HG03064 (cell line): ENCODE results near the gene DMRTB1.
"Not testable (repeated sequence)": the region's sequence is repeated elsewhere in the genome, so short reads cannot be mapped to it uniquely, and the experiment has no call there.

Source experiments
- ATAC-seq: cut with Tn5 transposase; IDR thresholded peaks from one replicate; pipeline ENCODE4 v1.9.1; 2021; ENCODE audit warnings: low read depth; ENCODE audit not compliant: unreplicated experiment

Gene DMRTB1

DNA sequence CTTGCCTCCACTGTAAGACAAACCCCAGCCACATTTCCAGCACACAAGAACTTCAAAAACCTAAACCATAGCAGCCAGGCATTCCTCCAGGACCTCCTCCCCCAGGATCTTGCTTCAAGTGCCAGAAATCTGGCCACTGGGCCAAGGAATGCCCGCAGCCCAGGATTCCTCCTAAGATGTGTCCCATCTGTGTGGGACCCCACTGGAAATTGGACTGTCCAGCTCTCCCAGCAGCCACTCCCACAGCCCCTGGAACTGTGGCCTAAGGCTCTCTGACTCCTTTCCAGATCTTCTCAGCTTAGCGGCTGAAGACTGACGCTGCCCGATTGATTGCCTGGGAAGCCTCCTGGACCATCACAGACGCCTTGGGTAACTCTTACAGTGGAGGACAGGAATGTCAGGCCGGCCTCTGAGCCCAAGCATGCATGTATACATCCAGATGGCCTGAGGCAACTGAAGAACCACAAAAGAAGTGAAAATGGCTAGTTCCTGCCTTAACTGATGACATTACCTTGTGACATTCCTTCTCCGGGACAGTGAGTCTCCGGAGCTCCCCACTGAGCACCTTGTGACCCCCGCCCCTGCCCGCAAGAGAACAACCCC is 24.7 kb upstream of the DMRTB1 start:
- not testable (repeated sequence) for ATAC-seq

DNA sequence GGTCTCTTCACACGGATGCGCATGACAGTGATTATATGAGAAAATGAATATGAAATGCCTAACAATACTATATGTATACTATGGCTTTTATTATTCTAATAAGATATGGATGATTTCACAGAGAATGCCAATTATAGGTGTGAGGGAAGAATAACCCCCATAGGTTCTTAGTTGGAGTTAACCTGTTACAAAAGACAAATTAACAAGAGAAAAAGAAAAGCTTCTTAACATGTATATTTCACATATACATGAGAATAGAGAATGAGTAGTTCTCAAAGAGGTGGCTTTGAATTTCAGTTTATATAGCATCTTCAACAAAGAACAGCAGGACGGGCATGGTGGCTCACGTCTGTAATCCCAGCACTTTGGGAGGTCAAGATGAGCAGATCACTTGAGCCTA is 24.0 kb upstream of the DMRTB1 start:
- no peak for ATAC-seq

- no peak for ATAC-seq
Measured at GRCh38 chr1:53438427-53439336, 20.5 kb upstream of the DMRTB1 start.

DNA sequence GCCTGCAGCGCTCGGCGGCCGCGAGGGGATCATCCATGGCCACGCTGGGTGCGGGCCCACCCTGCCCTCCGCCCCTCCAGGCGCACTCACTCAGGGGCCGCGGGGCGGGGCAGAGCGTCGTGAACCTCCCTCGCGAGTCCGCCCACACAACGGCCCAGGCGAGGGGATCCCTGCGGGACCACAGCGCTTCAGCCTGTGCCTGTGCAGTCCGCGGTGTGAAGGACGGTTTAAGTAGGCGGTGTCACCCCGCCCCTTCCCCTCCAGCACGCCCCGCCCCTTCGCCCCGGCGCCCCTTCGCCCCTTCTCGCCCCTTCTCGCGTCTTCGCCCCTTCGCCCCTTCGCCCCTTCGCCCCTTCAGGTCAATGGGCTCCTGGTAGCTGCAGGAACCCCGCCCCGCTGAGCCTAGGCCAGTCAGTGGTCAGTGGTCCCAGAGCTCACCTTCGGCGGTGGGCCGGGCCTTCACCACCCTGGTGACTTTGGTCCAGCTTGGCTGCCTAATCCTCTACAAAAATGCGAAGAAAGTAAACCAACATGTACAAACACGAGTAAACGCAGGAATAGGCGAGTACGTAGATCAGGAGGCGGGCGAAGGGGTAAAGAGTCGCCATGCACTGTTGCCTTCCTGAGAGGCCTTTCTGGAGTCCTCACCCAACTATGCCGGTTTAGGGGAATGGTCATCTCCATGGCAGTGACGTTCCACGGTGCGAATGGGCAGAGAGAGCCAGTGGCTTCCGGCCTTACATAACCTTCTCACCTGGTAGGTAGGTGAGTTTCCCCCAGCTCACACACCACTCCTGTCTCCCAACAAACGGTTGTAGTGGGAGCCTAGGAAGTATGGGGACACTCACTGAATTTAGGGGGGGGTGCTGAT is 19.6 kb upstream of the DMRTB1 start:
- ATAC-seq: no peak

GRCh38 chr1:53440633-53441032 is 18.6 kb upstream of the DMRTB1 start:
- no peak for ATAC-seq

DNA sequence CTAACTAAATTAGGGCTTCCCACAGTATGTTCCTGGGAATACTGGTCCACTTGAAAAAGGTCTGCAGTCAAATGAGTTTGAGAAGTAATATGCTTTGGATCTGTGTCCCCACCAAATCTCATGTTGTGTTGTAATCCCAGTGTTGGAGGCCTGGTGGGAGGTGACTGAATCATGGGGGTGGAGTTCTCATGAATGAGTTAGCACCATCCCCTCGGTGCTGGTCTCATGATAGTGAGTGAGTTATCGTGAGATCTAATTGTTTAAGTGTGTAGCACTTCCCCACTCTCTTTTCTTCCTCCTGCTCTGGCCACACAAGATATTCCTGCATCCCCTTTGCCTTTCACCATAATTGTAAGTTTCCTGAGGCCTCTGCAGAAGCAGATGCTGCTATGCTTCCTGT is 16.9 kb upstream of the DMRTB1 start:
- no peak for ATAC-seq

DNA sequence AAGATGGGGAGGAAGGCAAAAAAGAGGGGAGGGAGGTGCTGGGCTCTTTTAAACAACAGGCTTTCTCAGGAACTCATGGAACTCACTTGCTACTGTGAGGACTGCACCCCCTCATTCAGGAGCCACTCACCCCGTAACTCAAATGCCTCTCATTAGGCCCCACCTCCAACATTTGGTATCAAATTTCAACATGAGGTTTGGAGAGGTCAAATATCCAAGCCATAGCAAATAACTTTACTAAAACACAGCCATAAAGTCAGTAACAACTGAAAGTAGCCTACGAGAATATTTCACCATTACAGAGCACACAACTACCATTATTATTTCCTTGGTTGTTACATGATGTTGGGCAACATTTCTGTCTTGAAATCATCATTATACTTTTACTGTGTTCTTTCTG is 13.1 kb upstream of the DMRTB1 start:
- no peak for ATAC-seq

DNA sequence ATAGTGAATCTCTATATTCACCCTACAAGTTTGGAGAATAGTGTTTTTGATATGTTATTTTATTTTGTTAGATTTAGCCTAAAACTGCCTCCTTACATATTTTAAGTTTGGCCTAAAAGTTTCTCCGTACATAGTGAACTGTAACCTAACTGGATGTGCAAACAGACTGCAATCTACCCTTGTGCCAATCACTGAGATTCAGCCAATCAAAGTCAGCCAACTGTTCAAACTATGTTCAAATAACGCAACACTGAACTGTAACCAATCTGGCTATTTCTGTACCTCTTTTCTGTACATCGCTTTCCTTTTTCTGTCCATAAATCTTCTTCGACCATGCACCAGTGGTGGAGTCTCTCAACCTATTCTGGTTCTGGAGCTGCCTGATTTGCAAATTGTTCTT is 11.8 kb upstream of the DMRTB1 start:
- no peak for ATAC-seq

DNA sequence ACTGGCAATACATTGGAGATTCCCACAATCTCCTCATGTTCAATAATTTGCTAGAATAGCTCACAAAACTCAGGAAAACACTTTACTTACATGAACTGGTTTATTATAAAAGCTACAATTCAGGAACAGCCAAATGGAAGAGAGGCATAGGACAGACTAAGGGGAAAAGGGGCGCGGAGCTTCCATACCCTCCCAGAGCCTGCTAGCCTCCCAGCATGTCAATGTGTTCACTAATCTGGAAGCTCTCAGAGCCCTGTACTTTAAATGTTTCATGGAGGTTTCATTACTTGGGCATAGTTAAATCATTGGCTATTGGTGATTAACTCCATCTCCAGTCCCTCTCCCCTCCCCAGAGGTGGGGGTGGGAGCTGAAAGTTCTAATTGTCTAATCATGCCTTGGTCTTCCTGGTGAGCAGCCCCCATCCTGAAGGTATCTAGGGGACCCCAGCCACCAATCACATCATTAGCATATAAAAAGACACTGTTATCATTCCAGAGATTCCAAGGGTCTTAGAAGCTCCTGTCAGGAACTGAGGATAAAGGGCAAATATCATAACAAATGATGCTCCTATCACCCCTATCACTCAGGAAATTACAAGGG is 10.9 kb upstream of the DMRTB1 start:
- ATAC-seq: no peak

- no peak for ATAC-seq
Measured at GRCh38 chr1:53449021-53449420, 10.2 kb upstream of the DMRTB1 start.

DNA sequence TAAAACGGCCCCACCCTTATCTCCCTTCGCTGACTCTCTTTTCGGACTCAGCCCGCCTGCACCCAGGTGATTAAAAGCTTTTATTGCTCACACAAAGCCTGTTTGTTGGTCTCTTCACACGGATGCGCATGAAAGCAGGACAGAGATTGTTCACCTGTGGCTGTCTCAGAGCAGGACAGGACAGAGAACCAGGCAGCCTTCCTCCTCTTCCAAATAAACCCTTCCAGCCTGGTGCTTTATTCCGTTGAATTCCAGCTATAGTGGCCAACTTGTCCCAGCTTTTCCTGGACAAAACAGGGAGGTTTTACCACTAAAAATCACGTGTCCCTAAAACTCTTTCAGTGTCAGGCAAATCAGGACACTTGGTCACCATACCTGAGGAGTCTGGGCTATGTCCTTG is 9.5 kb upstream of the DMRTB1 start:
- no peak for ATAC-seq

GRCh38 chr1:53450225-53450624 is 9.0 kb upstream of the DMRTB1 start:
- ATAC-seq: no peak

DNA sequence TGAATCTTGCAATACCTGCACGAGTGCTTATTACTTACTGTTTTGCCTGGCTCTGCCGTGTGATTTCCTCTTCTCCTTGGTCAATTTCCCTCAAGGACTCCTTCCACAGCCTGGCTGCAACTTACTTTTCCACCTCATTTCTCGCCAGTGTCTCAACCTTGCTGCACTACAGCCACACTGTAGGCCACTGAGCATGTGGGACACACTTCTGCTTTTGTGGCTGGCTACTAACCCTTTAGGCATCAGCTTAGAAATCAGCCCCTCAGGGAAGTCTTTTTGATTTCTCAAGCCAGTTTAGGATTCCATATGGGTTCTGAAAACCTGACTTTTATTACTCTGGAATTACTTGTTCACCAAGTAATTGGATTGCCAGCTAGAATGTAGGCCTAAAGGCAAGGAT is 5.2 kb upstream of the DMRTB1 start:
- no peak for ATAC-seq

DNA sequence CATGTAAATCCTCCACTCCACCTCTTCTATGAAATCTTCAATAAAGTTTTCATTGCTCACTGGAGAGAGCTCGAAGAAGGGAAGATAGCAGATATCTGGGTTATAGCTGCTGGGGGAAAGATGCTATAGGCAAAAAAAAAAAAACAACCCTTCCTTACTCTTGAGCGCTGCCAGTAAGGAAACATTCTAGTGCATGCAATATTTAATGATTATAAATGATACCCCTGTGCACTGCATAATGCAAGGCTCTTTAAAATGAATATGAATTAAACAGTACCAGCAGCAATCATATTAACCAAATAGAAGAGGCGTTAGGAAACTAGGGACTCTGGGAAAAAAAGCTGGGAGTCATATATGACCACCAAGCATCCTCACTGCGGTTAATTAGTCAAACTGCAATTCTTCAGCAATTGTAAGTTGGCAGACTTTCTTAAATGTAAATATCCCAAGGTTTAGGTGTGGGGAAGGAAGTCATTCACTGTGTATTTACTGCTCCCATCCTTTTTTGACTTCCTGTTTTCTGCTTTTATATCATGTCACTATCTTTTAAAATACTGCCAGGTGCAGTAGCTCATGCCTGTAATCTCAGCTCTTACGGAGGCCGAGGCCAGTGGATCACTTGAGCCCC is 3.7 kb upstream of the DMRTB1 start:
- no peak for ATAC-seq

DNA sequence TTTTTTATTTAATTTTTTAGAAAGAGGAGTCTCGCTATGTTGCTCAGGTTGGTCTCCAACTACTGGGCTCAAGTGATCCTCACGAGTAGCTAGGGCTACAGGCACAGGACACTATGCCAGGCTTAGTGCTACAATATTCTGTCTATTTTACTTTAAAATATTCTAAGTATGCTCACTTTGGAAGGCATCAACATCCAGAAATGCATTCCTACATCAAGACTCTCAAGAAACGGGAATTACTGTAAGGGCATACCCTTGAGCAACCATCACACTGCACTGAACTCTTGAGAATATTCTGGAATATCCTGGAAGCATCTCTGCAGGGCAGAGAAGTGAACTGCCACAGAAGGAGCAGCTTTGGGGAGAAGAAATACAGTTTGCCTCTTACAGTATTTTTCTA is 565 bp upstream of the DMRTB1 start:
- ATAC-seq: no peak

DNA sequence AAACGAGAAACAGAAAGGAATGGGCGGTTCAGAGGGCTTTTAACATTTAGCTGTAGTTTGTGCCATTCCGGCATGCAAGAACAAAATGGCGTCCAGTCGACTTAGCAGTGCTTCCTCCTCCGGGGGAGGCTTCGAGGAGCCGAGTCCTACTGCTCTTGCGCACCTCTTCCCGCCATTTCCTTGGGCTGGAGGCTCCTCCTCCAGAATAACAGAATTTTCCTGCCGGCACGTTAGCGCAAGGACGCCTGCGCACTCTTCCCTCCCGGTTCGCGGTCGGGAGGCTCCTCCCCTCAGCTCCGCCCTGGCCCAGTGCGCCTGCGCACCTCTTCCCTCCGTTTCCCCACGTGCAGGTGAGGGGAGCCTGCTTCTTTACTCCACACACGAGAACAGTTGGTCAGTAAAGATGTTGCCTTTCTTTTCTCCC is 1.0 kb downstream of the DMRTB1 start:
- no peak for ATAC-seq

- no peak for ATAC-seq
Measured at GRCh38 chr1:53460666-53461322, 1.6 kb downstream of the DMRTB1 start.

GRCh38 chr1:53461323-53462044 is 2.3 kb downstream of the DMRTB1 start:
- no peak for ATAC-seq

GRCh38 chr1:53462193-53462592 is 3.0 kb downstream of the DMRTB1 start:
- ATAC-seq: no peak
